ENCODE results near the gene HECTD3.

DNA sequence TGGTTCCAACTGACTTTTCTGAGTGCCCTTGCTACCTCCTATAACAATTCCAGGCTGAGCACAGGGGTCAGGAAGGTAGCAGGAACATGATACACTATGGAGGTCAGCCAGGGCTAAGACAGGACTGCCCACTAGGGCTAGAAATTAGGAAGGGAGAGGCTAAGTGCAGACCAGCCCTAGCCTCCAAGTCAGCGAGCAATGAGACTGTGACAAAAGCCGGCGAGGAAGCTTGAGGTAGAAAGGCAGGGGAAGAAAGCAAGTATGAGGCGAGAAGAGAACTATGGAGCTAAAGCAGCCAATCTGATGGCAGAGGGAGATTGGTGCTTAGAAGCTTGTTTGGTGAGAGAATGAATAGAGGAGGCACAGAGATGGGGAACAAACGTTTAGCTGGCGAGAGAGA, 5.6 kb upstream of the HECTD3 start:
- TF ChIP-seq, protein P1, sequence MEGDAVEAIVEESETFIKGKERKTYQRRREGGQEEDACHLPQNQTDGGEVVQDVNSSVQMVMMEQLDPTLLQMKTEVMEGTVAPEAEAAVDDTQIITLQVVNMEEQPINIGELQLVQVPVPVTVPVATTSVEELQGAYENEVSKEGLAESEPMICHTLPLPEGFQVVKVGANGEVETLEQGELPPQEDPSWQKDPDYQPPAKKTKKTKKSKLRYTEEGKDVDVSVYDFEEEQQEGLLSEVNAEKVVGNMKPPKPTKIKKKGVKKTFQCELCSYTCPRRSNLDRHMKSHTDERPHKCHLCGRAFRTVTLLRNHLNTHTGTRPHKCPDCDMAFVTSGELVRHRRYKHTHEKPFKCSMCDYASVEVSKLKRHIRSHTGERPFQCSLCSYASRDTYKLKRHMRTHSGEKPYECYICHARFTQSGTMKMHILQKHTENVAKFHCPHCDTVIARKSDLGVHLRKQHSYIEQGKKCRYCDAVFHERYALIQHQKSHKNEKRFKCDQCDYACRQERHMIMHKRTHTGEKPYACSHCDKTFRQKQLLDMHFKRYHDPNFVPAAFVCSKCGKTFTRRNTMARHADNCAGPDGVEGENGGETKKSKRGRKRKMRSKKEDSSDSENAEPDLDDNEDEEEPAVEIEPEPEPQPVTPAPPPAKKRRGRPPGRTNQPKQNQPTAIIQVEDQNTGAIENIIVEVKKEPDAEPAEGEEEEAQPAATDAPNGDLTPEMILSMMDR (IDR thresholded peaks at IDR 0.05): no peak
- TF ChIP-seq POLR2A (IDR thresholded peaks at IDR 0.05): no peak

All from breast epithelium (tissue), 3 donors.